ENCODE measurements around the gene PSMB2. TPM values are rescaled to one million over a fixed set of nuclear protein-coding genes. Genes with fewer than 3 reads are reported as not detected.

Gene PSMB2
- total RNA-seq, 1 experiment from 2014 or later, result 86.0 TPM

GRCh38 chr1:35637401-35637809 lies 3.9 kb downstream of the PSMB2 start:
- H3K9ac ChIP-seq (ENCODE audit: extremely low read depth, insufficient read length, low read length), result no peak overlapping the region

More at GRCh38 chr1:35637401-35637809, 3.9 kb downstream of the PSMB2 start:
- no peak overlapping the region for H2BK20ac ChIP-seq (ENCODE audit: low read depth, low read length, poor library complexity, severe bottlenecking)
- H3K9me3 ChIP-seq (ENCODE audit: control insufficient read depth, low read depth, low read length), result no peaks in the 10 kb centered on the region
- peaks cover 17 to 20% of the 10 kb centered on the region in 2 experiments for H3K4me1 Mint-ChIP-seq
- H4K8ac ChIP-seq (replicated peaks; ENCODE audit: insufficient read length, low read depth, low read length), result no peak overlapping the region
- DNase-seq, result no peak
- peaks cover 13 to 44% (median 33%) of the 10 kb centered on the region in 3 experiments for H3K36me3 Mint-ChIP-seq (ENCODE audit: insufficient read depth in 1 of 3, low read depth in 3 of 3)
- H3K23me2 ChIP-seq (ENCODE audit: insufficient read length, low read depth, low read length, poor library complexity, severe bottlenecking), result peaks cover 9% of the 10 kb centered on the region
- no peak overlapping the region for H2BK15ac ChIP-seq (ENCODE audit: low read depth, low read length)
- H3K23ac ChIP-seq (ENCODE audit: insufficient read length, low read depth, low read length), result no peak overlapping the region
- H3K56ac ChIP-seq (ENCODE audit: insufficient read length, low read depth, low read length), result no peak overlapping the region
- H3K27me3 Mint-ChIP-seq (ENCODE audit: low read depth), result no peaks in the 10 kb centered on the region; the same call in 1 of the 2 replicates
- no peak overlapping the region for H2AK5ac ChIP-seq (ENCODE audit: insufficient read length, low read length)
- peaks cover 2% of the 10 kb centered on the region; the same call in 1 of the 2 replicates for H3K4me1 ChIP-seq (ENCODE audit: insufficient read depth, low read length)
- H3K4me2 ChIP-seq (ENCODE audit: insufficient read depth, insufficient read length, low read length), result no peak overlapping the region
- H3K27me3 ChIP-seq (ENCODE audit: insufficient read depth, low read length), result no peaks in the 10 kb centered on the region
- no peak overlapping the region for H2BK5ac ChIP-seq (ENCODE audit: insufficient read length, low read length)
- no peak overlapping the region for H2BK120ac ChIP-seq (ENCODE audit: low read depth, low read length, poor library complexity, severe bottlenecking)
- H3K27ac Mint-ChIP-seq, result peak overlapping the region in 2 of 3 experiments; percentile 84 to 85; a peak in 3 of 7 replicates
- H2AFZ ChIP-seq (ENCODE audit: low read length), result no peak overlapping the region
- no peak overlapping the region for H4K91ac ChIP-seq (ENCODE audit: insufficient read length, low read depth, low read length)
- no CpG with 5 or more reads among the region's 1 CpG for WGBS (ENCODE audit: extremely low coverage, insufficient read length, low lambda C conversion rate)
- peak overlapping the region; percentile 6 to 66; a peak in 4 of 5 replicates for H3K4me3 Mint-ChIP-seq
- no peak overlapping the region for H3K14ac ChIP-seq (ENCODE audit: insufficient read depth, low read length)
- no peak overlapping the region for H3K4ac ChIP-seq (ENCODE audit: low read depth, low read length)
- H3T11ph ChIP-seq (ENCODE audit: low read length), result no peak overlapping the region
- H4K20me1 ChIP-seq (ENCODE audit: control insufficient read depth, insufficient read depth, insufficient read length), result no peaks in the 10 kb centered on the region
- no peak overlapping the region for H4K5ac ChIP-seq (ENCODE audit: insufficient read length, low read depth, low read length)
- no peak overlapping the region for H3K18ac ChIP-seq (ENCODE audit: insufficient read length, low read depth, low read length)
- no peak overlapping the region for H2BK12ac ChIP-seq (ENCODE audit: insufficient read length, low read depth, low read length)
- H3K79me1 ChIP-seq (ENCODE audit: insufficient read depth, low read depth, low read length, poor library complexity, severe bottlenecking), result no peaks in the 10 kb centered on the region
- peaks cover 6 to 11% of the 10 kb centered on the region in 2 experiments for H3K9me3 Mint-ChIP-seq
- H3K27ac ChIP-seq (ENCODE audit: insufficient read length, low read depth, low read length), result no peak overlapping the region
- TF ChIP-seq CTCF (conservative IDR thresholded peaks at IDR 0.05), result no peak
- peaks cover 24% of the 10 kb centered on the region; the same call in 1 of the 2 replicates for H3K79me2 ChIP-seq (ENCODE audit: insufficient read depth, low read length)

Data from H9 (cell line).